Astrocyte (in vitro differentiated cells and primary cell): Measurements from ENCODE around the gene CTBS. TPM values are rescaled to one million over a fixed set of nuclear protein-coding genes. Genes with fewer than 3 reads are reported as not detected.

Experiments
- DNase-seq: peaks from one replicate; pipeline ENCODE4 v3.0.0-alpha.2; 2010; ENCODE audit warnings: low read depth
- FAIRE-seq: peaks from 2 replicates; lab custom pipeline; 2011; peaks lifted over from hg19 to GRCh38; lab: Jason Lieb, UNC
- H2AFZ ChIP-seq: 2 replicates; pipeline ENCODE4 v1.6.0; 2012; ENCODE audit warnings: low read depth, low read length, inconsistent platforms
- H3K27ac ChIP-seq: 2 replicates; pipeline ENCODE4 v1.5.1; 2011; ENCODE audit warnings: low read depth, low read length, inconsistent platforms
- H3K27me3 ChIP-seq: 2 replicates; pipeline ENCODE4 v1.6.0; 2011; ENCODE audit warnings: low read length, inconsistent platforms; ENCODE audit not compliant: insufficient read depth
- H3K36me3 ChIP-seq: 2 replicates; pipeline ENCODE4 v1.5.1; 2011; ENCODE audit warnings: low read length, inconsistent platforms; ENCODE audit not compliant: insufficient read depth
- H3K4me1 ChIP-seq: 2 replicates; pipeline ENCODE4 v1.5.1; 2011; ENCODE audit warnings: low read length, inconsistent platforms; ENCODE audit not compliant: insufficient read depth
- H3K4me2 ChIP-seq: 2 replicates; pipeline ENCODE4 v1.6.0; 2012; ENCODE audit warnings: low read length, inconsistent platforms
- H3K4me3 ChIP-seq: 2 replicates; pipeline ENCODE4 v1.5.1; 2011; ENCODE audit warnings: low read depth, mild to moderate bottlenecking, low read length, inconsistent platforms; ENCODE audit not compliant: insufficient read depth
- H3K79me2 ChIP-seq: 2 replicates; pipeline ENCODE4 v1.6.0; 2012; ENCODE audit warnings: mild to moderate bottlenecking, low read length, inconsistent platforms; ENCODE audit not compliant: insufficient read depth
- H3K9ac ChIP-seq: 2 replicates; pipeline ENCODE4 v1.6.0; 2012; ENCODE audit warnings: mild to moderate bottlenecking, low read length, inconsistent platforms
- H3K9me3 ChIP-seq: 2 replicates; pipeline ENCODE4 v1.5.1; 2012; ENCODE audit warnings: low read depth, mild to moderate bottlenecking, low read length, inconsistent platforms; ENCODE audit not compliant: insufficient read depth
- H4K20me1 ChIP-seq: 2 replicates; pipeline ENCODE4 v1.6.0; 2012; ENCODE audit warnings: low read length, inconsistent platforms; ENCODE audit not compliant: insufficient read depth
- H3K27ac Mint-ChIP-seq: one replicate; pipeline ENCODE4 v1.8.0; 2021; ENCODE audit warnings: mild to moderate bottlenecking, mixed read lengths; ENCODE audit not compliant: unreplicated experiment
- H3K27me3 Mint-ChIP-seq: one replicate; pipeline ENCODE4 v1.8.0; 2021; ENCODE audit warnings: low read depth, mixed read lengths; ENCODE audit not compliant: unreplicated experiment
- H3K36me3 Mint-ChIP-seq: one replicate; pipeline ENCODE4 v1.8.0; 2021; ENCODE audit warnings: low read depth, mixed read lengths; ENCODE audit not compliant: unreplicated experiment
- H3K4me1 Mint-ChIP-seq: one replicate; pipeline ENCODE4 v1.8.0; 2021; ENCODE audit warnings: low read depth, mixed read lengths; ENCODE audit not compliant: unreplicated experiment
- H3K4me3 Mint-ChIP-seq: one replicate; pipeline ENCODE4 v1.8.0; 2021; ENCODE audit warnings: mild to moderate bottlenecking, moderate library complexity, mixed read lengths; ENCODE audit not compliant: unreplicated experiment
- H3K9me3 Mint-ChIP-seq: one replicate; pipeline ENCODE4 v1.8.0; 2021; ENCODE audit warnings: mild to moderate bottlenecking, mixed read lengths; ENCODE audit not compliant: unreplicated experiment
- CTCF ChIP-seq: IDR thresholded peaks from 2 replicates; pipeline ENCODE4 v1.5.1; 2011; ENCODE audit warnings: low read depth, mild to moderate bottlenecking, inconsistent platforms, low read length, moderate library complexity; ENCODE audit not compliant: insufficient read depth
- EZH2 ChIP-seq: IDR thresholded peaks from 2 replicates; pipeline ENCODE4 v1.6.1; 2012; ENCODE audit warnings: mild to moderate bottlenecking, low read length, inconsistent platforms; ENCODE audit not compliant: insufficient read depth
- total RNA-seq: library from RNA; stranded (reverse); gene quantifications from 2 replicates; pipeline ENCODE4 v1.2.1, GENCODE V29; 2021

The CTBS gene
- total RNA-seq, 1 donor from 2014 or later: 16.9 TPM

DNA sequence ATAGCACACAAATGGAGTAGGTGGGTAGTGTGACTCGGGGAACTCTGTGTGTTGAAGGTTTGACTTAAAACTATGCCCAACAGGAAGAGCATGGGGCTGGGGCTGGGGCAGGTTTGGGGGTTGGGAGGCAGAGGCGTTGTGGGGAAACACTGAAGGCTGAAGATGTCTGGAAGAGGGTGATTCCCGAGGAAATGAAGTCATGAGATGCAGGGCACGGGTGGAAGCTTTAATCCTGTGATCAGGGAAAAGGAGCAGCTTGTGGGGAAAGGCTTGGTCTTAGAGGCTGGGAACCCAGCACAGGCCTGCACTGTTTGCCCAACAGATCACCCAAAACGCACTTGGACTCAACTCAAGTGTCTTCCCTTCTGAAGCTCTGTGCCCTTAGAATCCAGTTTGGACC lies 26.6 kb upstream of the CTBS start:
- Mint-ChIP-seq H3K27ac (peak overlapping the region; percentile 66), H3K27me3 (no peaks in the 10 kb centered on the region), H3K9me3 (peaks cover 13% of the 10 kb centered on the region), H3K4me3 (no peak overlapping the region), H3K36me3 (peaks cover 1% of the 10 kb centered on the region), H3K4me1 (peaks cover 47% of the 10 kb centered on the region)
- Histone ChIP-seq H3K36me3 (no peaks in the 10 kb centered on the region), H3K79me2 (no peaks in the 10 kb centered on the region), H3K4me1 (peaks cover 50% of the 10 kb centered on the region), H4K20me1 (no peaks in the 10 kb centered on the region), H3K9ac (no peak overlapping the region), H3K9me3 (no peaks in the 10 kb centered on the region), H3K4me2 (no peak overlapping the region), H2AFZ (no peak overlapping the region), H3K4me3 (no peak overlapping the region), H3K27ac (no peak overlapping the region), H3K27me3 (no peaks in the 10 kb centered on the region)
- DNase-seq (no peak), FAIRE-seq (no peak)
- TF ChIP-seq EZH2 (no peak), CTCF (no peak)

DNA sequence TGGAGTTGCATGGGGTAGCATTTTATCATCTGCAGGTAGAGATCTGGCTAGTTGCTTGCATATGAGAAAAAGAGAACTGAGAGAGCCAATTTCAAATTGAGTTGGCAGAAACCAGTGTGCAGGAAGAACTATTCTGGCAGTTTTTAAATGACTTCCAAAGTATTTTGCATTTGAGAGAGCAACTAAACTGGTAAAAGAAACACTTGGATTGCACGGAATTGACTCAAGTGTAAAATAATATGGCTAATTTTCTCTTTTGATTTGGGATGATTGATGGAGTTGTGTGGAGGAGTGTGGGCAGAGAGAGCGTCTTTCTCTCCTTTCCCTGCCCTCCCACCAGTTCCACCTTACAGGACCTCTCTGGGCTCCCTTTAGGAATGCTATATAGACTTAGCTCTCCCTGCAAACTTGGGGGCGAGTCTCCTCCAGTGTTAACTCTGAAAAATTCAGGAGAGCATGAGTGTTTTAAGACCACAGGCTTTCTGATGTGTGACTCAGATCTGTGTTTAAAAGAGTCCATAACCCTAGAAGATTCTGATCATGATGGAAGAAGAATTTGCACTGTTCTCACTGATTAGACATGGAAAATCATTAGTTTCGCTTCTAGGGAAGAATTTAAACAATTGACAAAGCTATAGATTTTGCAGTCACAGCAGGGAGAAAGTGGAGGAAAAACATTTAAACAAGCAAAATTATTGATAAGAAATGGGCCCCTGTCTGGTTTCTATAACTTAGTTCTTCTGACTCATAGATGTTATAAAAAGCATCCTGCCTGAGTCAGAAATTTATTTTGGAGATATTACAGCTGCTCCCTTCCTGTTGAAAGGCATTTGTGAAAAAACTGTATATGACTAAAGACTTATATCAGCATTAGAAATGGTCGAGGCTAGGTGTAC lies 24.9 kb upstream of the CTBS start:
- peaks cover 1% of the 10 kb centered on the region for H3K9me3 Mint-ChIP-seq
- peaks cover 44% of the 10 kb centered on the region for H3K4me1 Mint-ChIP-seq
- peak overlapping the region; percentile 91 for H3K27ac ChIP-seq
- peak overlapping the region; percentile 67 for H3K9ac ChIP-seq
- no peaks in the 10 kb centered on the region for H3K36me3 Mint-ChIP-seq
- peak overlapping the region; percentile 39 for H3K4me3 ChIP-seq
- peak overlapping the region; percentile 78 for H3K4me2 ChIP-seq
- peak; percentile 94 for DNase-seq
- FAIRE-seq: peak; percentile 29
- H4K20me1 ChIP-seq: no peaks in the 10 kb centered on the region
- H3K27me3 Mint-ChIP-seq: no peaks in the 10 kb centered on the region
- H3K36me3 ChIP-seq: no peaks in the 10 kb centered on the region
- no peaks in the 10 kb centered on the region for H3K79me2 ChIP-seq
- TF ChIP-seq CTCF (no peak), EZH2 (no peak)
- H3K27ac Mint-ChIP-seq: peak overlapping the region; percentile 84
- peaks cover 43% of the 10 kb centered on the region for H3K4me1 ChIP-seq
- H2AFZ ChIP-seq: peak overlapping the region; percentile 25
- no peaks in the 10 kb centered on the region for H3K27me3 ChIP-seq
- H3K4me3 Mint-ChIP-seq: no peak overlapping the region
- no peaks in the 10 kb centered on the region for H3K9me3 ChIP-seq

DNA sequence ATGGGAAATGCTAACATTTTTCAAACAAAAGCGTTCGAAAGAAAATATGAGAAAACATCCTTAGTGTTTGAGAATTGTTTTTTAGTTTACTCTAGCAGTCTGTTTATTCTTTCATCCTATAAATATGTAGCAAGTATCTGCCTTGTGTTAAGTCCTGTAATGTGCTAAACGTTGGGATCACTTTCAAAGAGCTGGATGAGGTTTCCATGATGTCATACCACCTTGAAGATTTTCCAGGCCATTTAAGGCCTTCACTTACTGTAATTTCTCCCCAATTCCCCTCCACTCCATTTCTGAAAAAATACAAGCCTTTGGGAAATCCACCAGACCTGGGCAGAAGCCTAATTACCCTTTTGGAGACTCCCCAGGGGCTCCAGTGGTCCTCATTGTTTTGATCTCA lies 24.2 kb upstream of the CTBS start:
- peaks cover 36% of the 10 kb centered on the region for H3K4me1 ChIP-seq
- H3K27me3 ChIP-seq: no peaks in the 10 kb centered on the region
- peak overlapping the region; percentile 91 for H3K27ac ChIP-seq
- no peaks in the 10 kb centered on the region for H3K36me3 ChIP-seq
- H3K36me3 Mint-ChIP-seq: no peaks in the 10 kb centered on the region
- H3K9me3 ChIP-seq: no peaks in the 10 kb centered on the region
- no peak overlapping the region for H2AFZ ChIP-seq
- no peaks in the 10 kb centered on the region for H3K27me3 Mint-ChIP-seq
- no peak overlapping the region for H3K4me3 Mint-ChIP-seq
- H3K4me2 ChIP-seq: peak overlapping the region; percentile 78
- H3K9me3 Mint-ChIP-seq: peaks cover 1% of the 10 kb centered on the region
- H3K4me1 Mint-ChIP-seq: peaks cover 37% of the 10 kb centered on the region
- H3K4me3 ChIP-seq: peak overlapping the region; percentile 39
- no peak for FAIRE-seq
- TF ChIP-seq CTCF: no peak
- no peaks in the 10 kb centered on the region for H3K79me2 ChIP-seq
- no peaks in the 10 kb centered on the region for H4K20me1 ChIP-seq
- H3K27ac Mint-ChIP-seq: peak overlapping the region; percentile 5
- DNase-seq: peak; percentile 80
- H3K9ac ChIP-seq: peak overlapping the region; percentile 67
